GM10248 (cell line): ENCODE data around the gene SPATA45.

ENCODE experiments used
- CTCF ChIA-PET: fragments of 300-600 bp; sonication (Branson Sonifier 250); formaldehyde crosslinking; extraction: SDS; loops from one replicate; lab custom pipeline; 2021; ENCODE audit warnings: antibody characterized with exemption; lab: Yijun Ruan, JAX
- POLR2A ChIA-PET: fragments of 350-650 bp; sonication (Branson Sonifier 250); formaldehyde crosslinking; extraction: SDS; loops from one replicate; lab custom pipeline; 2020; ENCODE audit warnings: antibody characterized with exemption; lab: Yijun Ruan, JAX
- DNase-seq: peaks from one replicate; pipeline ENCODE4 v3.0.0; 2012; ENCODE audit errors: extremely low spot score
- CTCF ChIP-seq: IDR thresholded peaks from 2 replicates; pipeline ENCODE4 v1.5.1; 2012; ENCODE audit warnings: mild to moderate bottlenecking, low read depth; ENCODE audit errors: extremely low read depth, missing control alignments, control extremely low read depth

SPATA45 gene

GRCh38 chr1:212791261-212791675 lies 56.2 kb downstream of the SPATA45 start:
- POLR2A ChIA-PET, result interaction anchor here (0.9 to 1.4 kb wide), 3 partner anchors 90 to 183 kb away, joined by 3 to 4 read pairs (median 3); partner anchors contain the start of genes ATF3 and VASH2
- DNase-seq, result no peak
- CTCF ChIA-PET, result interaction anchor here (0.7 to 5.4 kb wide), 15 partner anchors 9 to 335 kb away, joined by 3 to 33 read pairs (median 4); no protein-coding TSS in a partner anchor
- TF ChIP-seq CTCF, result no peak

- CTCF ChIA-PET, result interaction anchor here (0.8 to 6.3 kb wide), 8 partner anchors 8 to 330 kb away, joined by 3 to 36 read pairs (median 6); no protein-coding TSS in a partner anchor
- POLR2A ChIA-PET, result no interaction called here
- no peak for DNase-seq
These were observed 61.6 kb downstream of the SPATA45 start for GRCh38 chr1:212785871-212786270.

GRCh38 chr1:212783976-212784375 lies 63.5 kb downstream of the SPATA45 start:
- DNase-seq, result no peak
- peak; percentile 0 for TF ChIP-seq CTCF
- POLR2A ChIA-PET, result no interaction called here
- CTCF ChIA-PET, result interaction anchor here (0.8 to 5.3 kb wide), 5 partner anchors 10 to 119 kb away, joined by 3 to 24 read pairs (median 4); no protein-coding TSS in a partner anchor

More at GRCh38 chr1:212785871-212786270, 61.6 kb downstream of the SPATA45 start:
- no peak for TF ChIP-seq CTCF

- no peak for DNase-seq
- TF ChIP-seq CTCF, result peak; percentile 54
- CTCF ChIA-PET, result interaction anchor here (0.6 to 5.3 kb wide), 22 partner anchors 8 to 325 kb away, joined by 3 to 43 read pairs (median 5); partner anchors contain the start of genes NSL1 and TATDN3
- POLR2A ChIA-PET, result no interaction called here
These were observed 64.9 kb downstream of the SPATA45 start for GRCh38 chr1:212782422-212783154.

GRCh38 chr1:212781225-212781624 lies 66.2 kb downstream of the SPATA45 start:
- ChIA-PET POLR2A (no interaction called here), CTCF (interaction anchor here (0.7 to 5.3 kb wide), 22 partner anchors 9 to 326 kb away, joined by 3 to 43 read pairs (median 5); partner anchors contain the start of genes NSL1 and TATDN3)
- DNase-seq, result no peak
- TF ChIP-seq CTCF, result no peak

GRCh38 chr1:212780759-212781158 lies 66.7 kb downstream of the SPATA45 start:
- TF ChIP-seq CTCF, result no peak
- CTCF ChIA-PET, result interaction anchor here (0.9 to 5.3 kb wide), 13 partner anchors 9 to 325 kb away, joined by 3 to 43 read pairs (median 8); no protein-coding TSS in a partner anchor
- POLR2A ChIA-PET, result no interaction called here
- no peak for DNase-seq
